Kidney (tissue), 14 donors: Measurements from ENCODE around the gene PLCB2. TPM values are rescaled to one million over a fixed set of nuclear protein-coding genes. Genes with fewer than 3 reads are reported as not detected.
A peak's percentile ranks its signal among the peaks of the same experiment; 100 is the strongest.

Source experiments
- DNase-seq, 5 donors: peaks; one replicate each; pipeline ENCODE4 v3.0.0-alpha.2; 2013 to 2020
- FAIRE-seq: peaks from 2 replicates; lab custom pipeline; 2012; peaks lifted over from hg19 to GRCh38; lab: Jason Lieb, UNC
- H3K27ac ChIP-seq, 2 donors: one replicate each; pipeline ENCODE4 v1.7.0; 2013; ENCODE audit warnings: low read depth in 2 of 2, low read length in 2 of 2, inconsistent platforms in 1 of 2
- H3K27me3 ChIP-seq: one replicate; pipeline ENCODE4 v1.7.1; 2013; ENCODE audit warnings: low read length, inconsistent platforms; ENCODE audit not compliant: control insufficient read depth, insufficient read depth
- H3K36me3 ChIP-seq, 3 donors: one replicate each; pipeline versions ENCODE4 v1.7.0 to v1.7.1; 2013; ENCODE audit warnings: low read length in 3 of 3, control low read depth in 1 of 3, inconsistent platforms in 1 of 3; ENCODE audit not compliant: insufficient read depth in 3 of 3, control insufficient read depth in 2 of 3
- H3K4me1 ChIP-seq, 3 donors: one replicate each; pipeline versions ENCODE4 v1.7.0 to v1.7.1; 2013; ENCODE audit warnings: low read length in 3 of 3, inconsistent platforms in 1 of 3, low read depth in 1 of 3; ENCODE audit not compliant: control insufficient read depth in 2 of 3, insufficient read depth in 2 of 3
- H3K4me3 ChIP-seq, 3 donors: one replicate each; pipeline versions ENCODE4 v1.7.0 to v1.8.1; 2013; ENCODE audit warnings: low read length in 3 of 3, control low read depth in 1 of 3, inconsistent platforms in 1 of 3
- H3K9ac ChIP-seq, 3 donors: one replicate each; pipeline versions ENCODE4 v1.7.0 to v1.7.1; 2013; ENCODE audit warnings: low read length in 3 of 3, control low read depth in 1 of 3, inconsistent platforms in 1 of 3
- H3K9me3 ChIP-seq, 3 donors: one replicate each; pipeline versions ENCODE4 v1.7.0 to v1.7.1; 2013; ENCODE audit warnings: low read length in 3 of 3, control low read depth in 1 of 3, inconsistent platforms in 1 of 3; ENCODE audit not compliant: control insufficient read depth in 2 of 3, insufficient read depth in 1 of 3
- CTCF ChIP-seq: IDR thresholded peaks from 3 replicates; pipeline ENCODE4 v1.5.1; 2012; ENCODE audit warnings: mild to moderate bottlenecking, moderate library complexity, borderline replicate concordance; ENCODE audit not compliant: insufficient read depth; ENCODE audit errors: extremely low read depth
- intact Hi-C: fragments of 100-400 bp; cut with DNase I; formaldehyde crosslinking; loops from one replicate; pipeline ENCODE4 v1.11.1; 2022
- polyA plus RNA-seq: library from polyadenylated mRNA; stranded (reverse); fragments of 350-450 nt; fragmentation: Illumina TruSeq; extraction: RNeasy Lipid Tissue Mini Kit (QIAGEN cat#74804); gene quantifications from one replicate; pipeline ENCODE4 v1.2.3, GENCODE V29; 2014; ENCODE audit warnings: low read depth, low replicate concordance; ENCODE audit not compliant: insufficient read depth
- total RNA-seq: library from RNA; stranded (reverse); fragmentation: NEBNext Ultra II Directional; extraction: Animal tissue kit (Norgen Biotek cat#: 25700); gene quantifications from one replicate; pipeline ENCODE4 v1.2.1, GENCODE V29; 2021
- donor health status: control.
- donor health status: control.
- donor health status: control.
- donor health status: control.
- donor health status: control.
- donor health status: DM: yes; HTN: yes; CAD: no.
- donor health status: Normal renal cell carcinoma (clear cell type).

Gene PLCB2
- total and polyA plus RNA-seq, 2 donors from 2014 or later, result 4.4 to 37.2 TPM

- H3K36me3 ChIP-seq, result no peaks in the 10 kb centered on the region
- FAIRE-seq (peak; percentile 25), DNase-seq (peak in 4 of 5 donors; percentile 41 to 76 (median 70))
- no peak overlapping the region for H3K27ac ChIP-seq
- no peaks in the 10 kb centered on the region for H3K27me3 ChIP-seq
- intact Hi-C loops, result no loop called here
- H3K9ac ChIP-seq, result no peak overlapping the region
- H3K9me3 ChIP-seq, result no peaks in the 10 kb centered on the region
- peaks cover 0 to 7% (median 0%) of the 10 kb centered on the region in 3 donors for H3K4me1 ChIP-seq
- peak; percentile 78 for TF ChIP-seq CTCF
- H3K4me3 ChIP-seq, result no peak overlapping the region
These were observed 13.2 kb upstream of the PLCB2 start for GRCh38 chr15:40320931-40321371.

- TF ChIP-seq CTCF, result no peak
- Histone ChIP-seq H3K9me3 (no peaks in the 10 kb centered on the region), H3K4me3 (no peak overlapping the region), H3K9ac (no peak overlapping the region), H3K27ac (no peak overlapping the region), H3K27me3 (no peaks in the 10 kb centered on the region), H3K4me1 (peaks cover 0 to 7% (median 0%) of the 10 kb centered on the region in 3 donors), H3K36me3 (no peaks in the 10 kb centered on the region)
- intact Hi-C loops, result no loop called here
- DNase-seq (no peak), FAIRE-seq (no peak)
These were observed 12.7 kb upstream of the PLCB2 start for GRCh38 chr15:40320409-40320808.

- Histone ChIP-seq H3K4me1 (peaks cover 0 to 3% (median 0%) of the 10 kb centered on the region in 3 donors), H3K4me3 (no peak overlapping the region), H3K36me3 (no peaks in the 10 kb centered on the region), H3K9me3 (no peaks in the 10 kb centered on the region), H3K27ac (no peak overlapping the region), H3K27me3 (no peaks in the 10 kb centered on the region), H3K9ac (no peak overlapping the region)
- FAIRE-seq (no peak), DNase-seq (no peak)
- intact Hi-C loops, result no loop called here
- TF ChIP-seq CTCF, result no peak
These were observed 9.8 kb upstream of the PLCB2 start for GRCh38 chr15:40317580-40317979.

DNA sequence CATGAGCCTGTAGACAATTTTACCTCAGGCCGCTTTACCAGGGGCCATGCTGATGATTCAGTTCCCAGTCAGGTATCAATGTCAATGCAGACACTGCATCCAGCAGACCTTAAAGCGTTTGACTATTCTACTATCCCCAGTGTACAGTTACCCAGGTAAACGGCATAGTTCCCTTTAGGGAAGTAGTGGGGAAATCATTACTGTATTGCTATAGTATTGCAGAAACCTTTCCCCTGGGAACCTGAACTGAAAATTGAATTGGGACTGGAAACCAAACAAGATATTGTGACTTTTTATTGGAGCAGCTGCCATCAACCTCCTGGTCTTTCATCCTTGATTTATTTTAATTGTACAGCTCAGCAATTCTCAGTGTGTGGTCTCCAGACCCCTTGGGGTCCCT, 9.2 kb upstream of the PLCB2 start:
- no peak overlapping the region for H3K27ac ChIP-seq
- H3K4me1 ChIP-seq, result peaks cover 0 to 3% (median 0%) of the 10 kb centered on the region in 3 donors
- H3K9me3 ChIP-seq, result no peaks in the 10 kb centered on the region
- no peak for DNase-seq
- no peaks in the 10 kb centered on the region for H3K36me3 ChIP-seq
- intact Hi-C loops, result no loop called here
- TF ChIP-seq CTCF, result no peak
- H3K9ac ChIP-seq, result no peak overlapping the region
- H3K27me3 ChIP-seq, result no peaks in the 10 kb centered on the region
- no peak overlapping the region for H3K4me3 ChIP-seq
- no peak for FAIRE-seq
